A673 (cell line): ENCODE measurements around the gene LUC7L2.

ENCODE experiments used
- CTCF ChIP-seq: fragments of 300-800, 200-600 bp; sonication (generic); conservative IDR thresholded peaks from 2 replicates; pipeline ENCODE4 v1.5.1; 2017; ENCODE audit warnings: low read depth, mild to moderate bottlenecking, antibody characterized with exemption, low read length, moderate library complexity, mixed read lengths
- EZH2 ChIP-seq: fragments of 200-600 bp; sonication (generic); IDR thresholded peaks from 2 replicates; pipeline ENCODE4 v1.6.1; 2017; ENCODE audit warnings: borderline replicate concordance, low read depth, mild to moderate bottlenecking, mixed read lengths, antibody characterized with exemption, low read length; ENCODE audit not compliant: poor library complexity, severe bottlenecking

GRCh38 chr7:139455789-139456188 is 96.1 kb downstream of the LUC7L2 start:
- TF ChIP-seq CTCF (no peak), EZH2 (no peak)
